ENCODE data around the gene CNKSR1. TPM values are rescaled to one million over a fixed set of nuclear protein-coding genes. Genes with fewer than 3 reads are reported as not detected.

The CNKSR1 gene
- total RNA-seq, 6 experiments from 2014 or later: 0.72 to 1.4 (median 1.1) TPM

DNA sequence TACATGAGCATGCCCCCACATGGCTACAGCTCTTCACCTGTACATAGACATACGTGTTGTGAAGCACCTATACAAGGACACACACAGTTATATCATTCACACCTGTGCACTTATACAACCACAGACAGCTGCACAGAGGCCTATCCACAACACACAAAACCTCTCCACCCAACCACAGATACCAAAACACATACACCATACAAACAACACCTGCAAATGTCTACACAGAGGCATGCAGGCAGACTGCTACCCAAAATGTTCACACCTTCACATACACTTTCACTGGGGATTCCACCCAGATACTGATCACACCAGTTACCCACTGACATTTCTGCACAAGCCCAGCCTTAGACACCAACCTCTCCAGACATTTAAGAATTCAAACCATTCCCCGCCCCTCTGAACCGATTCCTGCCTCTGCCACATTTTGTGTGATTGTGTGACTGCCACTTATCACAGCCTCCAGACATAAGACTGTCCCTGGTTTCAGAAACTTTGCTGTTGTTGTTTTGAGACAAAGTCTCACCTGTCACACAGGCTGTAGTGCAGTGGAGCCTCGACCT lies 10.5 kb upstream of the CNKSR1 start:
- H3K4me1 ChIP-seq: peaks cover 0 to 16% (median 3%) of the 10 kb centered on the region in 4 donors
- 87% methylated on average over 4 of the region's 4 CpGs for WGBS (ENCODE audit: insufficient coverage, low coverage, low lambda C conversion rate, missing lambda C conversion rate)
- no peaks in the 10 kb centered on the region for H3K27me3 ChIP-seq
- no peaks in the 10 kb centered on the region for H3K9me3 ChIP-seq
- intact Hi-C loops (cut with DNase I): no loop called here
- ATAC-seq (no peak), DNase-seq (no peak)
- H3K4me3 ChIP-seq: no peak overlapping the region
- no peak overlapping the region for H3K27ac ChIP-seq
- TF ChIP-seq, protein P1, sequence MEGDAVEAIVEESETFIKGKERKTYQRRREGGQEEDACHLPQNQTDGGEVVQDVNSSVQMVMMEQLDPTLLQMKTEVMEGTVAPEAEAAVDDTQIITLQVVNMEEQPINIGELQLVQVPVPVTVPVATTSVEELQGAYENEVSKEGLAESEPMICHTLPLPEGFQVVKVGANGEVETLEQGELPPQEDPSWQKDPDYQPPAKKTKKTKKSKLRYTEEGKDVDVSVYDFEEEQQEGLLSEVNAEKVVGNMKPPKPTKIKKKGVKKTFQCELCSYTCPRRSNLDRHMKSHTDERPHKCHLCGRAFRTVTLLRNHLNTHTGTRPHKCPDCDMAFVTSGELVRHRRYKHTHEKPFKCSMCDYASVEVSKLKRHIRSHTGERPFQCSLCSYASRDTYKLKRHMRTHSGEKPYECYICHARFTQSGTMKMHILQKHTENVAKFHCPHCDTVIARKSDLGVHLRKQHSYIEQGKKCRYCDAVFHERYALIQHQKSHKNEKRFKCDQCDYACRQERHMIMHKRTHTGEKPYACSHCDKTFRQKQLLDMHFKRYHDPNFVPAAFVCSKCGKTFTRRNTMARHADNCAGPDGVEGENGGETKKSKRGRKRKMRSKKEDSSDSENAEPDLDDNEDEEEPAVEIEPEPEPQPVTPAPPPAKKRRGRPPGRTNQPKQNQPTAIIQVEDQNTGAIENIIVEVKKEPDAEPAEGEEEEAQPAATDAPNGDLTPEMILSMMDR (IDR thresholded peaks at IDR 0.05): no peak
- no peak for TF ChIP-seq POLR2A (IDR thresholded peaks at IDR 0.05)
- no peaks in the 10 kb centered on the region for H3K36me3 ChIP-seq

DNA sequence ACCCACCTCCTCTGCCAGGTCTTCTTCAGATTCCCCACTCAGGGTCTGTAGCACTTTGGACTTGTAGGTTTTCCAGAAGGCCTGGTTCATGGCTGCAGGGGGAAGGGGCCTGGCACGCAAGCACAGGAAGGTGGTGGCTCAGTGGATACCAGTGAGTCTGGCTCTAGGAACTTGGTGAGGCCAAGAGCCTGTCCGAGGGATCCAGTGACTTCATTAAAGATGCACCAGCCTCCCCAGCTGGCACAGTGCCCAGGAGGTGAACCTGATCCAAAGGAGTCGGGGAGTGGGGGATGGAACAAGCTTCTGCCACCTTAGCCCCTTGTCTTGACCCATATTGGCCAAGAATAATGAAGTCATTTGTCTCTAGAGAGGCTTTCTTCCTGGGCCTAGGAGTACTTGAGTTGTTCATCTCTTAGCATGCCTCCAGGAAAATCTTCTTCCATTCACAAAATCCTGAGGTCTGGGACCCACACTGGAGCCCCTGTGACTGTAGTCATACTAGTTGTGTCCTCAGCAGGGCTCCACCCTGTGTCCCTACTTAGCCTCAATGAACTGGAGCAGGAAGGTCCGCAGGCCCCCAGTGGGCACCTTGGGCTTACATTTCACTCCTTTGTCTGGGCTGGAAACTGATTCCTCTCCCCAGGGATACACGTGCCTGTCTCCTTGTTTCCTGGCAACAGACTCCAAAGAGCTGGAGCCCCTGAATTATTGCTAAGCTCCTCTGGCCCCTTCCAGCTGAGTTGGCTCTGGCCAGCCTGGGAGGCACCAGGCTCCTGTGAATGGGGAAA lies 8.7 kb upstream of the CNKSR1 start, which contains the start of gene C1orf232:
Gene C1orf232, minus strand, starts transcription at position 554 of the 788 bp plus-strand sequence. Its CDS starts 464 bp downstream, at position 90.
- no peaks in the 10 kb centered on the region for H3K36me3 ChIP-seq
- H3K9me3 ChIP-seq: no peaks in the 10 kb centered on the region
- DNase-seq (no peak), ATAC-seq (no peak)
- H3K4me3 ChIP-seq: peak within 1 kb of the TSS; percentile 93 to 99 (median 99)
- no peak for TF ChIP-seq POLR2A (IDR thresholded peaks at IDR 0.05)
- TF ChIP-seq, protein P1 (IDR thresholded peaks at IDR 0.05): no peak
- no peaks in the 10 kb centered on the region for H3K27me3 ChIP-seq
- peak within 1 kb of the TSS; percentile 58 to 73 (median 61) for H3K27ac ChIP-seq
- peaks cover 0 to 16% (median 3%) of the 10 kb centered on the region in 4 donors for H3K4me1 ChIP-seq
- WGBS (ENCODE audit: insufficient coverage, low coverage, low lambda C conversion rate, missing lambda C conversion rate): 50% methylated on average over 1 of the region's 5 CpGs
- intact Hi-C loops (cut with DNase I): no loop called here

DNA sequence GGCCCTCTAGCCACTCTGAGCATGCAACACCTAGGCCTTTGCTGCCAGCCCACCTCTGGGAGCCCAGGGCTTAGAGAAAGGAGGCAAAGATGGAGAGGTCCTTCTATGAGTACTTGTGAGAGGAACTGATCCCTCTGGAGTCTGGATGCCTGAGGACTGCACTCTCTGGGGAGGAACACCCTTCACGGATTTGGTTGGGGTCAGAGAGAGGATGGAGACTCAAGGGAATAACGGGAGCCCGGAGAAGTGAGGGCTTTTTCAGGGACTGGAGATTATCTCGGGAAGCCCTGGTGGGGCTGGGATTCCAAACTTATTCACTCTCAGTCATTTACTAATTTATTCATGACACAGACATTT lies 8.1 kb upstream of the CNKSR1 start:
- Histone ChIP-seq H3K4me1 (peaks cover 0 to 12% (median 3%) of the 10 kb centered on the region in 4 donors), H3K27me3 (no peaks in the 10 kb centered on the region), H3K4me3 (peak overlapping the region in 1 of 3 donors; percentile 93), H3K9me3 (no peaks in the 10 kb centered on the region), H3K27ac (peak overlapping the region in 2 of 3 donors; percentile 58 to 61), H3K36me3 (no peaks in the 10 kb centered on the region)
- TF ChIP-seq POLR2A (IDR thresholded peaks at IDR 0.05): no peak
- TF ChIP-seq, protein P1 (IDR thresholded peaks at IDR 0.05): no peak
- 33% methylated on average over 1 of the region's 4 CpGs for WGBS (ENCODE audit: insufficient coverage, low coverage, low lambda C conversion rate, missing lambda C conversion rate)
- DNase-seq: no peak
- intact Hi-C loops (cut with DNase I): no loop called here
- no peak for ATAC-seq

DNA sequence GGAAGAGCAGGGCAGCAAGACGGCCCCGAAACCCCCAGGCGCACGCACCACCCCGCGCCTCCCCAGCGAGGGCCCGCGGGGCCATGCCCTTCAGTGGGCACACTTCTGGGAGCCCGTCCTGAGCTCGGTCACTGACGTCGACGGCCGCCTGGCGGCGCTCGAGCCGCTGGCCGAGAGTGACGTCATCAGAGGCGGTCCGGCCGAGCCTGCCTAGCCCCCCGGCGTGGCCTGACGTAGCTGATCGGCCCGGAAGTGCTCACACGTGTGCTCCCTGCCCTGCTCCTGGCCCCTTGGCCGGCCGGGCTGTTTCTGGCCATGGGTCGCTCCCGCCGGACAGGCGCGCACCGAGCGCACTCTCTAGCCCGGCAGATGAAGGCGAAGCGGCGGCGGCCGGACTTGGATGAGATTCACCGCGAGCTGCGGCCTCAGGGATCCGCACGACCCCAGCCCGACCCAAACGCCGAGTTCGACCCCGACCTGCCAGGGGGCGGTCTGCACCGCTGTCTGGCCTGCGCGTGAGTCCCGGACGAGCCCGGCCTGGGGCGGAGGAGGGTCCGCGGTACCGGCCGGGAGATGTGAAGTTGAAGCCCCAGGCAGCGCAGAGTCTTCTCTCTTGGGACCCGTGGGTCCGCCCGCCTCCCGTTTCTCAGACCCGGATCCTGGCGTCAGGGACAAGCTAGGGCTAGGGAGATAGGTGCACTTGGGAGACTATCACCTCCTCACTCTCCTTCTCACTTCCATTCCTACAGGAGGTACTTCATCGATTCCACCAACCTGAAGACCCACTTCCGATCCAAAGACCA lies 7.4 kb upstream of the CNKSR1 start, which contains the start of gene ZNF593:
Gene ZNF593, plus strand, starts transcription at position 240 of the 803 bp plus-strand sequence. Its CDS starts 76 bp downstream, at position 316.
- ATAC-seq (peak; percentile 96 to 99 (median 98)), DNase-seq (peak; percentile 94 to 97 (median 95))
- H3K36me3 ChIP-seq: no peaks in the 10 kb centered on the region
- peaks cover 0 to 11% (median 3%) of the 10 kb centered on the region in 4 donors for H3K4me1 ChIP-seq
- intact Hi-C loops (cut with DNase I): no loop called here
- peak within 1 kb of the TSS; percentile 58 to 73 (median 61) for H3K27ac ChIP-seq
- TF ChIP-seq POLR2A (IDR thresholded peaks at IDR 0.05): peak; percentile 75
- TF ChIP-seq, protein P1 (IDR thresholded peaks at IDR 0.05): peak; percentile 91 to 97 (median 93)
- WGBS (ENCODE audit: insufficient coverage, low coverage, low lambda C conversion rate, missing lambda C conversion rate): 3% methylated on average over 10 of the region's 76 CpGs
- no peaks in the 10 kb centered on the region for H3K9me3 ChIP-seq
- H3K27me3 ChIP-seq: no peaks in the 10 kb centered on the region
- peak within 1 kb of the TSS; percentile 93 to 99 (median 99) for H3K4me3 ChIP-seq
